ENCODE data around the gene DNTT.

Gene DNTT

GRCh38 chr10:96310321-96310669 lies 6.1 kb downstream of the DNTT start:
- DNase-seq (ENCODE audit: low spot score): no peak

- no peak for DNase-seq (ENCODE audit: low spot score)
Measured at GRCh38 chr10:96311180-96311715, 7.0 kb downstream of the DNTT start.

- no peak for DNase-seq (ENCODE audit: low spot score)
Measured at GRCh38 chr10:96313344-96313743, 9.1 kb downstream of the DNTT start.

- DNase-seq (ENCODE audit: low spot score): no peak
Measured at GRCh38 chr10:96317067-96317833, 13.0 kb downstream of the DNTT start.

GRCh38 chr10:96319754-96320474 lies 15.7 kb downstream of the DNTT start:
- no peak for DNase-seq (ENCODE audit: low spot score)

- DNase-seq (ENCODE audit: low spot score): no peak
Measured at GRCh38 chr10:96321822-96322221, 17.6 kb downstream of the DNTT start.

GRCh38 chr10:96322275-96322674 lies 18.0 kb downstream of the DNTT start:
- no peak for DNase-seq (ENCODE audit: low spot score)

- DNase-seq (ENCODE audit: low spot score): no peak
Measured at GRCh38 chr10:96324447-96324846, 20.2 kb downstream of the DNTT start.

- DNase-seq (ENCODE audit: low spot score): no peak
Measured at GRCh38 chr10:96325719-96326373, 21.6 kb downstream of the DNTT start.

- DNase-seq (ENCODE audit: low spot score): no peak
Measured at GRCh38 chr10:96327462-96327861, 23.2 kb downstream of the DNTT start.

- no peak for DNase-seq (ENCODE audit: low spot score)
Measured at GRCh38 chr10:96333101-96333500, 28.9 kb downstream of the DNTT start.

- DNase-seq (ENCODE audit: low spot score): peak; percentile 35
Measured at GRCh38 chr10:96334616-96335526, 30.6 kb downstream of the DNTT start.

GRCh38 chr10:96337106-96337505 lies 32.9 kb downstream of the DNTT start:
- DNase-seq (ENCODE audit: low spot score): no peak

- DNase-seq (ENCODE audit: low spot score): peak; percentile 6
Measured at GRCh38 chr10:96338279-96338925, 34.2 kb downstream of the DNTT start.

- DNase-seq (ENCODE audit: low spot score): no peak
Measured at GRCh38 chr10:96339383-96339782, 35.1 kb downstream of the DNTT start.

GRCh38 chr10:96339956-96340904 lies 36.0 kb downstream of the DNTT start:
- DNase-seq (ENCODE audit: low spot score): peak; percentile 49

GRCh38 chr10:96341219-96342182 lies 37.3 kb downstream of the DNTT start:
- DNase-seq (ENCODE audit: low spot score): no peak

- no peak for DNase-seq (ENCODE audit: low spot score)
Measured at GRCh38 chr10:96342402-96342801, 38.2 kb downstream of the DNTT start.

- no peak for DNase-seq (ENCODE audit: low spot score)
Measured at GRCh38 chr10:96344178-96344577, 39.9 kb downstream of the DNTT start.
